OCI-M2 (cell line): ENCODE data around the gene ANP32E.

Experiments
- DNase-seq: peaks from one replicate; lab custom pipeline; 2025; ENCODE audit not compliant: unreplicated experiment; lab: John Stamatoyannopoulos, UW

The ANP32E gene

GRCh38 chr1:150173141-150173585 is 62.7 kb downstream of the ANP32E start:
- DNase-seq: no peak

GRCh38 chr1:150171801-150172200 is 64.1 kb downstream of the ANP32E start:
- no peak for DNase-seq

GRCh38 chr1:150168960-150169601 is 66.8 kb downstream of the ANP32E start:
- DNase-seq: peak; percentile 79
